Stimulated activated CD8-positive, alpha-beta memory T cell treated with anti-CD3 and anti-CD28 coated beads, Interleukin-7, amount 100 ng/mL, for 4 hours (primary cell): ENCODE measurements around the gene ZMYM4.
A peak's percentile ranks its signal among the peaks of the same experiment; 100 is the strongest.

Experiments used
- DNase-seq, 2 donors: peaks; one replicate each; pipeline ENCODE4 v3.0.0-alpha.2; 2020; ENCODE audit warnings: low read depth in 2 of 2

Gene ZMYM4

DNA sequence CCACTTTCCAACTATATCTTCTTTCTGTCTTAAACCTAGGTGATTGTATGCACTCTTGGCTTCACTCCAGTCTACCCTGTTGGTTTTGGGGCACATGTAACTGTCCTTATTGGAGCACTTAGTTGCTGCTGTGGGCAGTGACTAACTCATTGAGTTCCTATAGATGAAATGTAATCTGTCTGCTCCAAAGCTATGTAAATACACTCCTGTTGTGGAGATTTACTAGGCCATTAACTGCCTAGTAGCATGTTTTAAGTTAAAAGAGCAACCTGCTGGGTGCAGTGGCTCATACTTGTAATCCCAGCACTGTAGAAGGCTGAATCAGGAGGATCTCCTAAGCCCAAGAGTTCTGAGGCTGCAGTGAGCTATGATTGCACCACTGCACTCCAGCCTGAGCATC is 137.6 kb downstream of the ZMYM4 start:
- DNase-seq = no peak

DNA sequence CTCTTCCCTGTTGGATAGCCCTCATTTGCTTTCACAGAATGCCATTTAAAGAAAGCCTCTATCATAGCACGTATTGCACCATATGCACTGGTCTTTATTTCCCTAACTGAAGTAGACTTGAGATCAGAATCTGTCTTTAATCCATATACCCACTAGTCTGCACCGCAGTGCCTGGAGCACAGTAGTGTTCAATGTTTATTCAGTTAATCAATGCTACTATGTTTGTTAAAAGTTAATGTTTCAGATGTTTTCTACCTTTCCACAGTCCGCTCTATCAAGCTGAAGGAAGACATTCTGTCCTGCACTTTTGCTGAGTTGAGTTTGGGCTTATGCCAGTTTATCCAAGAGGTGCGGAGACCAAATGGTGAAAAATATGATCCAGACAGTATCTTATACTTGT is 139.2 kb downstream of the ZMYM4 start:
- no peak for DNase-seq

DNA sequence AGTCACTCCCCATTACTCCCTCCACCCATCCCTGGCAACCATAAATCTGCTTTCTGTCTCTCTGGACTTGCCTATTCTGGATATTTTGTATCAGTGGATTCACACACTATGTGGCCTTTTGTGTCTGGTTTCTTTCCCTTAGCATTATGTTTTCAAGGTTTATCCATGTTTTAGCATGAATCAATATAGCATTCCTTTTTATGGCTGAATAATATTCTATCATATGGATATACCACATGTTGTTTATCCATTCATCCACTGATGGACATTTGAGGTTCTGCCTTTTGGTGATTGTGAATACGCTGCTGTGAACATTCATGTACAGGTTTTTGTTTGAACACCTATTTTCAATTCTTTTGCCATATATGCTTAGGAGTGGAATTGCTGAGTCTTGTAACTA is 140.4 kb downstream of the ZMYM4 start:
- no peak for DNase-seq

DNA sequence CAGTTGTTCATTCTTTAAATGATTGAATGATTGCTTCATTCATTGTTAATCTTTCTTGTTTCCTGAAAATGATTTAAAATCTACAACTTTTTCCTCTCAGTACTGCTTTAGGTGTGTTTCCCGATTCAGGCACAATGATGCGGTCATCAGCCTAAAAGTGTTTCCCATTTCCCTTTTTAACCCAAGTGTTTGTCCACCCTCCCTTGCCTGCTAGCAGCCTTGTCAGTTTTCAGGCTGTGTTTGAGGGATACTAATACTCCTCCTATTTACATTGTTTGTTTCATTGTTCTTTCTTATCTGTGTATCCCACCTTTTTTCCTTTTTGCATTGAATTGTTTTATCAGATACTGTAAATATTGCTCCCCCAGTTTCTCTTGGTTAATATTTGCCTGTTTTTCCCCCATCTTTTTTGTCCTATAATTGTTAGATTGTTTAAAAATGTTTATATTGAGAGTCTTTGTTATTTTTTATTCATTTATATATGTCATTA is 157.6 kb downstream of the ZMYM4 start:
- no peak for DNase-seq

DNA sequence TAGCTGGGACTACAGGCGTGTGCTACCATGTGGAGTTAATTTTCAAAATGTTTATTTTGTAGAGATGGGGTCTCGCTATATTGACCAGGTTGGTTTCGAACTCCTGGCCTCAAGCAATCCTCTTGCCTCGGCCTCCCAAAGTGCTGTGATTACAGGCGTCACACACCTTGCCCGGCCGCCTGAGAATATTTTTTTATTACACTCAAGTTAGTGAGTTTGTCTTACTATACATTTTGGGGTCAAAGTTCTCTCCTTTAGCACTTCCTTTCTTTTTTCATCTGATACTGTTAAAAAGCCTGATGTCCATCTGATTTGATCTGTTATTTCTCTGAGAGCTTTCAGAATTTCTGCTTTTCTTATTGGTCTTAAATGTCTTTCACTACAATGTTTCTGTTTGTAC is 159.9 kb downstream of the ZMYM4 start:
- DNase-seq = no peak

DNA sequence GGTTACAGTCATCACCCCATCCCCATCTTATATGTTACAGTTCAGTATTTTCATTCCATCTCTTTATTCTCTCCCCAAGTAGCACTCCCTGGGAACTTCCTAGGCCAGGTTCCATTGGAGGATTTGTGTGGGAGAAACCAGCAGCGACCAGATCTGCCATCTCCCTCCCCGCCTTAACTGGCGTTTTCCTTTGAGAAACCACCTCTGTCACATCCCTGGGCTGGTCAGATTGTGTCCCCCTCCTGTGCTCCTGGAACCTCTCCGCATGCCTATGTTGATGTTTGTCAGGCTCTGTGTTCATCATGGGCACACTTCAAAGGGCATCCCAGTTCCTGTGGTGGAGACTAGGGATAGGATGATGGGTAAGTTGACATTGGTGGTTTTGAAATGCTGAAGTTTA is 162.3 kb downstream of the ZMYM4 start:
- DNase-seq = no peak

DNA sequence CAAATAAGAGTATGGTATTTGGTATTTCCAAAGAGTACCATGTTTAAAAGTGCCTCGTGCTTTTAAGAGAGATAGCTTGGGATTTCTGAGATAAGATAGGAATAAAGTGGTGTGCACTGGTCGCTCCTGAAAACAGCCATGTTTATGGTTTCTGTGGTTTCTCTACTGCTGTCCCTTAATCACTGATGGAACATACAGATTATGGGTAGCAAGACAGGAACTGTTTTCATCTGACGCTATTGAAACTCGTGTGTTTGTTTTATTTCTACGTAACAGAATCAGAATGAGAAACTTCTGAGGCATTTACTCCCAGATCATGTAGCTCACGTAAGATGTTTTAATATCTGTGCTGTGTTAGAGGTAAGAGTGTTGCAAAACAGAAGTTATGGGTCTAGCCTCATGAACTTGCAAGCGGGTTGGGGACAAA is 162.7 kb downstream of the ZMYM4 start:
- DNase-seq = no peak

DNA sequence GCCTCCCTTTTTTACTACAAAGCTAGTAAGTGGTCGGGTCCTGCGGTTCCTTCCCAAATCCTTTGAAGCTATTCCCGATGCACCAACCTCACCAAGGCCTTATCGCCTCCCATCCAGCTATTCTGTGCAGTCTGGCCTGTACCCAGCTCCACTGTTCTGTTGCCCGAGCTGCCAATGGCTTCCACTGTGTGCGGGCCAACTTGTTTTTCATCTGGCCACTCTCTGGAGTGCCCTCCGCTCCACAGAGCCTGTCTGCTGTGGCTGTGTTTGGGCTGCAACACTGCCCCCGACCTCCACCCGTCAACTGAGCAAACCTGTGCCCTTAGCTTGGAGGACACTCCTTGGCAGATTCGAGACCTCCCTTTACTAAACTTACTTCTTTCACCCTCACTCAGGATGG is 163.7 kb downstream of the ZMYM4 start:
- no peak for DNase-seq

DNA sequence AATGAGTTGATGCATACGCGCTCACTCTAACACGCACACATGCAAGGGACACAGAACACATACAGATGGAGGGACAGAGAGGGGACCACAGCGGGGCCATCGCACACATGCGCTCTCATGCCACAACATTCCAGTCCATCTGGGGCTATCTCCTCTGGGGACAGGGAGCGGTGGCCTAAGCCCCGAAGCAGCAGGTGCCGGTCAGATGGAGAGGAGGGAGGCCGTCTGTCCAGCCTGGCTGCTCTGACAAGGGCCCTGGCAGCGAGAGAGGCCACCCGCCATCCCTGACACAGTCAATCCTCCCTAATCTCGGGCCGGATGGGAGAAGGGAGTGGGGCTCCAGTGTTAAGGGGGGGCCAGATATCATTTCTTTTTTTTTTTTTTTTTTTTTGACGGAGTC is 165.2 kb downstream of the ZMYM4 start:
- no peak for DNase-seq

DNA sequence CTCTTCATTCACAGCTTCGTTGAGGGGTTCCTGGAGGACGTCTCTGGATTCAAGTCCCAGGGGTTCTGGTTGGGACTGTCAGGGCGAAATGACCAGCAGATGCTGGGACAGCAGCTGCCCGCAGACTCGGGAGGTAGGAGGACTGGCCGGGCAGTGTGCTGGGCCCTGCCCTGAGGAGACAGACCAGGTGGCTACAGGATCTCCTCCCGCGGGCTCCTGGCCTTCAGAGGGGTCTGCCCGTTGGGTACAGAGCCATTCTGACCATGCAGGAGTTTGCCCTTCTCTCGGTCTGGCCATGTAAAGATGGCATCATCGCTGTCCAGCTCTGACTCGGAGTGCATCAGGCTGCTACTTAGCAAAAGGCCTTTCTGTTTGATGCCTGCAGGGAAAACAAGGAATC is 166.2 kb downstream of the ZMYM4 start:
- DNase-seq = no peak

DNA sequence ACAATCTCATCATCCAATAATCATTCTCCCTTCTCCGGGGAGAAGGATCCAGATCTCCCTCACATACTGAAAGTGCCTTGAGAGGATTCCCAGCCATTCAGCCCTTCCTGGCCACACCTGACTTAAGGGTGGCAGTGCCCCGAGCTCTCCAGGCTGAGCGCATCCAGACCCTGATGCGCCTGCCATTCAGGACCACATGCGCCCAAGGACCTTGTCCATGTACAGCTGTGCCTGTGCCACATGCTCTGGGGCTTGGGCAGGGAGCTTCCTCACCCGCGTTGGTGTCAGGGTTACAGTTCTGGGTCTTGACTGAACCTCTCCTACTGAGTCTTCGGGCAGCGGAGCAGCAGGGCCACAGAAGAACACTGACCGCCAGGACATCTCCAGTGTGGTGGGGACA is 167.6 kb downstream of the ZMYM4 start:
- no peak for DNase-seq

DNA sequence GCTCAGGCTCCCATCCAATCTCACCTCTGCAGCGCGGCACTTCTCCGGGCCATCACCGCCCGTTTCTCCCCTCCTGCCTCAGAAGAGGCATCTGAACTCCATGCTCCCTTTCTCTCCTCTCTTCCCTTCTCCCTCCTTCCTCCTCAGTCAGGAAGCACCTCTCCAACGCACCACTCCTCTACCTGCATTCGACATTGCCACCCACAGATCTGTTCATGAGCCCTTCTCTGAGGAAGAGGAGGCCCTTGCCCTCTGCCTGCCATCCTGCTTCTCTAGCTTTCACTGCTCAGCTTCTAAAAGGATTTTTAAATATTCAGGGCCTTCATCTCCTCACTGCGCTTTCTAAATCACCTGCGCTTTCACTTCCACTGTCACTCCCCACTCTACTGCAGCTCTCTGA is 168.7 kb downstream of the ZMYM4 start:
- no peak for DNase-seq

DNA sequence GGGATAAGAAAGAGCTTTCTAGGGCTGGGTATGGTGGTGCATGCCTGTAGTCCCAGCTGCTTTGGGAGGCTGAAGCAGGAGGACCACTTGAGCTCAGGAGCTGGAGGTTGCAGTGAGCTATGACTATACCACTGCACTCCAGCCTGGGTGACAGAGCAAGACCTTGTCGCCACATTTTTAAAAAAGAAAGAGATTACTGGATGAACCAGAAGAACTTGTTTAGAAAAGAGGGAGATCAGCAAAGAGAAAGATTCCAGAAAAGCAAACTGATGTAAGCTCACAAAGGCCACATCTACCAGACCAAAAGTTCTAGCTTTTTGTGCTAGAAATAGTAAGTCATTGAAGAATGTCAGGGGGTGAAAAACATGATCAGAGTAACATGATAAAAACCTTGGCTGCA is 171.1 kb downstream of the ZMYM4 start:
- DNase-seq = no peak

DNA sequence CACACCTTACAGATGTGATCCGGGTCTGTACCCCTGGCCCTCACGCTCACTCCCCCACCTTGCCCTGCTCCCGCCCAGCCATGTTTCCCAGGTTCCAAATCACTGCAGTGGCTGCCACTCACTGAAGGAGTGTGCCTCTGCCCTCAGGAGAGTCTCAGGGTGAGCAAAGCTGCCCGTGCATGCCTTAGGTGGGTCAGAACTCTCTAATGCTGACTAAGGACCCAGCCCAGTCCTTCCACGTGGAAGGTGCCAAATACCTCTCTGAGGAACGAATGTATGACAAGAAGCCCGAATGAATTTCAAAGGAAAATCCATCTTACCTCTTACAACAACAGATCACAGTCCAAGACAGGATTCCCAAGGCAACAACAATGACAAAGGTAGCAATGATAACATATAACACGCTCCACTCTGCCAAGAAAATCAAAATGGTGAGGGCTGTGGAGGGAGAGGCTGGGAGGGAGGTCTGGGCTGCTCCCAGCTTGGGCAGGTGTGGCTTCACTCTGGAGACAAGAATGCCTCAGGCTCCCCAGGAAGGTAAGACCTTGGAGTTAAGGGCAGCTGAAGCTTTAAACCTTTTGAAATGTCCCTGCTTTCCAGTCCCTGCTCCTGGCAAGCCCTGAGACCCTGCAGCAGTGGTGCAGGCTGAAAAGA is 173.5 kb downstream of the ZMYM4 start:
- DNase-seq = no peak

DNA sequence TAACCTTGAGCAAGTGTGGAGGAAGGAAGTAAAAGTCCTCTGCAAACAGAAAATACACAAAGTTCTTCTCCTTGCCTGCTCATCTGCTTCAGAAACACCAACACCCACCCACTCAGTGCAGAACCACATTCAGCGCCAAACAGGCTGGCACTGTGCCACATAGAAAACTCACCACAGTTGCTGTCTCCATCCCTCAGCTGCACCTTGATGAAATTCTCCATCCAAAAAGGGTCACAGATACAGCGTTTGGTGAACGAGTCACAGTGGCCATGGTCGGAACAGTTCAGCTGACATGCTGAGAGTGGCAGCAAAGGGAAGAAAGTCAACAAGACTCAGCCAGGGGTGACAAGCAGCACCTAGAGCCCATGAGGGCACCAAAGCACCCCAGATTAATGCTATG is 174.2 kb downstream of the ZMYM4 start:
- DNase-seq = peak in 1 of 2 donors; percentile 7

DNA sequence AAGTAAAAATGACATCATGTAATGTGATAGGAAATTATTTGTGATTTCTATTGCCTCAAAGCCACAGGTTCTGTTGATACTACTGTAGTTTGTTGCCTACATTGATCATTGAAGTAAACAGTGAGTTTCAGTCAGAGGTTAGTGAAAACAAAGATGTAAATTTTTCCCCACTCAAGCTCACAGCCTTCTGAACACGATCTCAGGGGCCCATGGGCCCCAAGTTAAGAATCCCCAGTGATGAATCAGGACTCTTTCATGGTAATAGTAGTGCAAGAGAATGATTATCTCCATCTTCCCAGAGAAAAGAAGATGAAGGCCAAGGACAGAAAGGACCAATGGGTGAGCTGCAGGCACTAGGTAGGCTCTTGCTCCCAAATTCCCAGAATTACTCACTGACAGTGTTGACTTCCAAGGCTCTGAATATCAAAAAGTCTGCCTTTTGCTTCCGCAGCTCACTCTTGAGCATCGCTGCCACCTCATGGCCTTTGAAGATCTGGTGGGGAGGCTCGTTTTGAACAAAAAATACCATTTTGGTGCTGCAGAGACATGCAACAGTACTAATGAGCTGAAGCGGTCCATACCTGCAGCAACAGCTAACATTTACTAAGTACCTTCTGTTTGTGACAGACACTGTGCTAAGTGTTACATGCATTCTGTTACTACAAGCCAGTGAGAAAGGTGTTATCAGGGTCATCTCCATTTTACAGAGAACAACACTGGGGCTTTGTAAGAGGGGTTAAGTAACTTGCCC is 175.4 kb downstream of the ZMYM4 start:
- no peak for DNase-seq

DNA sequence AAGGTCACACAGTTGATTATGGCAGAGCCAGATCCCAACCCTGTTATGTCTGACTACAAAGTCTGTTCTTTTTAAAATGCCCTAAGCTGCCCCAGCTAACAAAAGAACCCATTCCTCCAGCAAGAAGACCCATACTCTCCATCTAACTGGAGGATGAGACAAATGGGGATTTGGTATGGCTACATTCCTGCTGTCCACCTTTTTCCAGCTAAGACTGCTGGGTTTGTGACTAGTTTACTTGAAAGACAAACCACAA is 175.9 kb downstream of the ZMYM4 start:
- DNase-seq = no peak

DNA sequence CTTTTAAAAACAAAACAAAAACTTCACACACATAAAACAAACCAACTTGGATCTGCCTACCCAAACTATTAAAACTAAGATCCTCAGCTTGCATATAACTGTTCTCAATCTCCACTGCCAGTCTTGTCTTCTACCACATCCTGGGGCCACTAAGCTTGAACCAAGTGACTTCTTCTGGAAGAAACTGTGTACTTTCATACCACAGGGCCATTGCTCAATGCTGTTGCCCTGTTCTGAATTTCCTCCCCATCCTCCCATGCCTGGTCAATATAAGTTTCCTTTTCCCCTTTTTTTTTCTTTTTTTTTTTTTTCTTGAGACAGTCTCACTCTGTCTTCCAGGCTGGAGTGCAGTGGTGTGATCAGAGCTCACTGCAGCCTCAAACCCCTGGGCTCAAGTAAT is 178.8 kb downstream of the ZMYM4 start:
- no peak for DNase-seq

DNA sequence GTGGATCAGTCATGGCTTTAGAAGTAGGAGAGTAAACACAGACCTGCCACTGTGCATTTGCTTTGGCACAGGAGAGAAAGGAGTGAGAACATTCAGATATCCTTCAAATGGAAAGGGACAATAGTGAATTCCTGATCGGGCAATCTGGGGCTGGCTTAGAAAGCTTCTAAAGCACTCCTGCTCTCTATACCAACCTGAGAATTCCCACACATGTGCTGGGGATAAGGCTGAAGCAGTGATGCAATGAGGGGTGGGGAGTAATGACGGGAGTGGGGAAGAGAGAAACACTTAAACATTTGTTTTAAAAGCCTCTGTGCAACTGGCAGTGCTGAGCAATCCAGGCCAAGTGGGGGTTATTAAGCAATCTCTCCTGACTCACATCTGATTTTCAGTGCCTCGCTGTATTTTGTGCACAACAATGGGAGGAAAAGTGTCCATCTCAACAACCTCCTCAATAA is 179.9 kb downstream of the ZMYM4 start:
- DNase-seq = no peak

DNA sequence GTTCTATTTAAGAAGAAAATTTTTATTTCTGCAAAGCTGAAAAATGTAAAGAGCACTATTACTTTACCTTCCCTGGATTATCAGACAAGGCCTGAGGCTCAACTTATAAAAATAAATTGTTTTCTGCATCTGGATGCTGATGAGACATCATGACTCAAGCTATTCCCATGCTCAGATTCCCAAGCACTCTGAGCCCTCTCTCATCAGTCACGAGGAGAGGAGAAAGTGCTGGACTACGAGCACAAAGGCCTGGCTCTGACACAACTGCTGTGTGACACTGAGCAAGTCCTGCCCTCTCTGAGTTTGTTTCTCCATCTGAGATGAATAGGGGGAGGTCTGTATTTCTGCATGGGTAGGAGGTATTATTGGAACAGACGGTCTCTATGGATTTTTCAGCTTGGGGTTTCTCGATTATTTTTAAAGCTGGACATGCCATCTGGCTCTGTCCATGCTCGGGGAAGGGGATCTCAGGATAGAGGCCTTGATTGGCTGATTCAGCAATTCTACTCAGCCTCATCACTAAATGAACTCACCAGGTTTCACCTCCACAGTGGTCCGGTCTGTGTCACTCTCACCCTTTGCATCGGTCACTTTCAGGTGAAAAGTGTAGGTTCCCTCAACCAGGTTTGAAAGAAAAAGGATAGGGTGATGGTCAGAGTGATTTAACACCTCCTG is 181.0 kb downstream of the ZMYM4 start:
- DNase-seq = no peak

DNA sequence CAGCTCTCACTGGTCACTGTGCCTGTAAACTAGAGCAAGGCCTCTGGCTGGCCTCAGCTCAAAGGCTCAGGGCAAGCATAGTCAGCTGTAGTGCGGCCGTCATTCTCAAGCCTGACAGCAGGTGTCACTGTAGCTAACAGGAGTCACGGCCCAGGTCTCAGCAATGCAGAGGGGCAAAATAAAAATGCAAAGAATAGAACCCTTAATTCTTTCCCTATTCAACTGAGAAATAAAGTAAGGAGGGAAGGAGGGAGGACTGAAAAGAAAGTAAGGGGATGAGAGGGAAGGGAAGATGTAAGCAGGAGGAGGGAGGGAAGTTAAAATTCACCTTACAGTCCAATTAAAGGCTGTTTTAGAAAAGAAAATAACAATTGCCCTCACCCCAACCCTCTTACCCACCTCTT is 182.6 kb downstream of the ZMYM4 start:
- peak; percentile 59 to 66 for DNase-seq

DNA sequence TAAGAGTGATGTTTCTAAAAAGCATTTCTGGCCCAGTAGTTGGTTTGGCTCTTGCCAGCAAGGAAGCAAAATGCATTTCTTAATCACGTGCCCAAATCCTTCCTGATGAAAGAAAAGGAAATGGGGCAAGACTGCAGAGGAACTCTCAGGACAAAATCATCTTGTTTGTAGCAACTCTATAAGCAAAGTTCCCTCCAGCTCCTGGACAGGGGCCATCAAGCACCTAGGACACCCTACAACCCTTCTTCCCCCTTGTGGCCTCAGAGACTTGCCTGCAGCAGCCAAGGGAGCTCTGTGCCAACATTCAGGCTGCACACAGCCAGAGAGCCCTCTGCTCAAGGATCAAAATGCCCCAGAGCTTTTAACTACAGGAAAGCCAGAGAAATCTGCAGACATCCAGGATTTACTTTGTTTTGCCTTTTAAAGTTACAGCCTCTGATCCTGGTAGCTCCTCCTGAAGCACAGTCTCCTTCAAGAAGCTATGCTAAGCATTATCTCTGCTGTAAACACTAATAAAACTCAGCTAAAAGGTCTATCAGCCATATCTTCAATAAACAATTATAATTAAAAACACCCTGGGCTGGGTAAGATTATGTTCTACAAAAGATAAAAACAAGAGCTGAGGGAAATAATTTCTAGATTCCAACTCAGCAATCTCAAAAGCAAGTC is 183.7 kb downstream of the ZMYM4 start:
- DNase-seq = no peak

DNA sequence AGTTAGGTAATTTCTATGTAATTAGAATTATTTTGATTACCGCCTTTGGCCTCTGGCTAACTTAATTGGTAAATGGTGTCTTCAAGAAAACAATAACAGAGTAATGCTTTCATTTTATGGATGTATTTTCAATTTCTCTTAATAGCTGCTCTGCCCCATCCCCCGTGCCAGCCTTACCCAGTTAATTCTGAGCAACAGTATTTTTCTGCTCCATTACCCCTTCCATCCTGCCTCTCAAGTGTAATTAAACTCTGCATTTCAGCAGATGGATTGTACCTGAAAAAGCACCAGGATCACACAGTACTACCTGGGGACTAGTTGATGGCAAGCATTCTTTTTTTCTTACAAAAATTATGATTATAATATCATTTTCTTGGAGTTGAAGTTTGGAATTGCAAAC is 184.5 kb downstream of the ZMYM4 start:
- DNase-seq = no peak
